HUES64 (cell line): ENCODE measurements around the gene CBFA2T3.

Experiments used
- H3K27ac ChIP-seq: 2 replicates; pipeline ENCODE4 v1.7.0; 2013; ENCODE audit warnings: low read depth, low read length, inconsistent platforms
- H3K27me3 ChIP-seq: 2 replicates; pipeline ENCODE4 v1.6.1; 2013; ENCODE audit warnings: mild to moderate bottlenecking, low read length; ENCODE audit not compliant: insufficient read depth
- H3K36me3 ChIP-seq: 2 replicates; pipeline ENCODE4 v1.6.1; 2013; ENCODE audit warnings: mild to moderate bottlenecking, low read length; ENCODE audit not compliant: insufficient read depth
- H3K4me1 ChIP-seq: 2 replicates; pipeline ENCODE4 v1.6.1; 2013; ENCODE audit warnings: mild to moderate bottlenecking, low read length, moderate library complexity; ENCODE audit not compliant: insufficient read depth
- H3K4me3 ChIP-seq: 2 replicates; pipeline ENCODE4 v1.5.1; 2013; ENCODE audit warnings: mild to moderate bottlenecking, low read length, moderate library complexity
- H3K9ac ChIP-seq: 2 replicates; pipeline ENCODE4 v1.6.1; 2013; ENCODE audit warnings: mild to moderate bottlenecking, low read depth, low read length
- H3K9me3 ChIP-seq: 2 replicates; pipeline ENCODE4 v1.6.1; 2013; ENCODE audit warnings: low read depth, low read length; ENCODE audit not compliant: insufficient read depth
- WGBS: fragments of 150-250, 120-280 bp; methylation state at CpG from one replicate; pipeline ENCODE4 v1.1.7; 2013; ENCODE audit warnings: missing lambda C conversion rate; 5-methylcytosine and 5-hydroxymethylcytosine counted together

The CBFA2T3 gene

DNA sequence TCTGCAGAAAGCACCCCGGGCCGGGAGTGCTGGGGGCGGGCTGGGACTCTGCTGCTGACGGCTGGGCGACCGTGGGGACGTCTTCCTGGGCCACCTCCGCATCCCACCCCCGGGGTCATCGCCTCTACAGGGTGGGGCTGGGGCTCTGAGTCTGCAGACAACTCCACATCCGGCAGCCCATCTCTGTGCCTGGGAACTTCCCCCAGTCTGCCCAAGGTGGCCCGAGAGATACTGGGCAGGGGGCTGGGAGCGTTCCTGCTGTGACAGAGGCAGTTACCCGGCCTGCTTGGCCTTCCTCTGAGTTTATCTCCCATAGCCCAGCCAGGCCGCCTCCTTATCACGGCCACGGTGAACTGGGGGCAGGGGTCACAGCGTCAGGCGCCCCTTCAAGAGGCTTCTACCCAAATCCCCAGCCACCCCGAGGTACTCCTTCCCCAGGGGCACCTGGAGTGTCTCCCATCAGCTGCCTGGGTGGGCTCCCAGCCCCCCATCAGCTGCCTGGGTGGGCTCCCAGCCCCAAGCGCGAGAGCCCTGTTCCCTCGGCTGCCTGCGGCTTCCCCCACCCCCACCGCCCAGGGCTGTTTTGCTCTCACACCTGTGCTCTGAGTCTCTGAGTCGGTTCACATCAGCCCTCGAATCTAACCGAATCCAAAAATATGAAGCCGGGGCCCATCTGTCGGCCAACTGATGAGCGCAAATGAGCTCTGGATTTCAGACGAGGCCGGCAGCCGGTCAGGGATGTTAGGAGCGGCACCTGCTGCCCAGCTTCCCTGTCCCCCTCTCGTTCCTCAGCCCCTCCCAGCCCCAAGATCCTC lies 15.6 kb upstream of the CBFA2T3 start:
- Histone ChIP-seq H3K9ac (no peak overlapping the region), H3K27ac (no peak overlapping the region), H3K27me3 (no peaks in the 10 kb centered on the region)

DNA sequence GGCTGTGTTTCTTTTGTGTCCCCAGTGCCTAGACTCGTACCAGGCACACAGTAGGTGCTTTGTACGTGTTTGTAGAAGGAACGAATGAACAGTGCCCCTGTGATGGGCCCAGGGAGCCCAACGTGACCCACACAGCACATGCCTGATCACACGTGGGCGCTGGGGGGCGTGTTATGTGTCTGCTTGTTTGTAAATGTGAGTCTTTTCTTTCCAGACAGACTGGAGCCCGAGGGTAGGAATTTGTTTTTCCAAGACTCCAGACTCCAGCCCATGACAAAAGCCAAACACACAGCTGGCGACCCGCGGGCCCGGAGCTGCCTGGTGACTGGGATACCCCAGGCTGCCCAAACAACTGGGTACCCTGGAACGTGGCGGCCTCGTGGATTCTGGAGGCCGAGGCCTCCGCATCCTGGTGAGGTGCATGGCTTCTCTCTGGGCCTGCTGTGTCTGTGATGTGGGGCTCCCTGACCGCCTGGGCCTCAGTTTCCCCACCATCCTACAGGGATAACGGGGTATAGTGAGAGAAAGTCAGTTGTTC lies 14.9 kb upstream of the CBFA2T3 start:
- Histone ChIP-seq H3K27me3 (no peaks in the 10 kb centered on the region), H3K4me1 (no peaks in the 10 kb centered on the region), H3K9me3 (no peaks in the 10 kb centered on the region), H3K27ac (no peak overlapping the region), H3K9ac (no peak overlapping the region), H3K36me3 (no peaks in the 10 kb centered on the region), H3K4me3 (no peak overlapping the region)
- WGBS: 91% methylated on average over 18 of the region's 19 CpGs

More for the DNA sequence above, 15.6 kb upstream of the CBFA2T3 start:
- no peaks in the 10 kb centered on the region for H3K36me3 ChIP-seq
- H3K9me3 ChIP-seq: peaks cover 5% of the 10 kb centered on the region; the same call in 1 of the 2 replicates
- H3K4me1 ChIP-seq: no peaks in the 10 kb centered on the region
- WGBS: 65% methylated on average over 36 of the region's 36 CpGs
- H3K4me3 ChIP-seq: no peak overlapping the region

DNA sequence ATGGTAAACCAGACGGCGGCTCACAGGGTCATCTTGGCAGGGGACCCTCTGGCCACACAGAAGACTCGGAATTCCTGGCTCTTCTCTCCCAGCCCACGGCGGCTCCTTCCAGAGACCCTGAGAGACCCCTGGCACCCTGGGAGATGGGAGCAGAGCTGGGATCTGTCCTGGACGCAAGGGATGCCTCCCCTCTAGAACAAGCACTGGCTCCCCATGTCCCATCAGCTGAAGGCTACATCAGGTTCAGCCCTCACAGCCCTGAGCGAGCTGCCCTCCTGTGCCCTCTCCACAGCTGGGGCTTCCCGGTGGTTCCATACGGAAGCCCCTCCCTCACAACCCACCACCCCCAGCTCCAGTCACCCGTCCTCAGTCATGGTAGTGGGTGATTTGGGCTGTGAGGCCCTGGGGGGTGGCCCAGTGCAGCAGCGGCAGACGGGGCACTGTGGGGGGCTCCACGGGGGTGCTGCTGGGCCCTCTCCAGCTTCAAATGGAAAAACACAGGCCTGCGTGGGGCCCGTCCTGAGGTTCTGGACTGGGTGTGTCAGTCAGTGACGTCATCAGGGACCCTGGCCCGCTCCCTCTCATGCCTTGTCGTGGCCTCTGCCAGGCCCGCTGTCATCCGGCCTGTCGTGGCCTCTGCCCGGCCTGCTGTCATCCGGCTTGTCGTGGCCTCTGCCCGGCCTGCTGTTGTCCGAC lies 13.0 kb upstream of the CBFA2T3 start:
- Histone ChIP-seq H3K4me1 (no peaks in the 10 kb centered on the region), H3K9ac (no peak overlapping the region), H3K4me3 (no peak overlapping the region), H3K27ac (no peak overlapping the region), H3K36me3 (no peaks in the 10 kb centered on the region), H3K27me3 (no peaks in the 10 kb centered on the region), H3K9me3 (no peaks in the 10 kb centered on the region)
- 94% methylated on average over 24 of the region's 26 CpGs for WGBS

DNA sequence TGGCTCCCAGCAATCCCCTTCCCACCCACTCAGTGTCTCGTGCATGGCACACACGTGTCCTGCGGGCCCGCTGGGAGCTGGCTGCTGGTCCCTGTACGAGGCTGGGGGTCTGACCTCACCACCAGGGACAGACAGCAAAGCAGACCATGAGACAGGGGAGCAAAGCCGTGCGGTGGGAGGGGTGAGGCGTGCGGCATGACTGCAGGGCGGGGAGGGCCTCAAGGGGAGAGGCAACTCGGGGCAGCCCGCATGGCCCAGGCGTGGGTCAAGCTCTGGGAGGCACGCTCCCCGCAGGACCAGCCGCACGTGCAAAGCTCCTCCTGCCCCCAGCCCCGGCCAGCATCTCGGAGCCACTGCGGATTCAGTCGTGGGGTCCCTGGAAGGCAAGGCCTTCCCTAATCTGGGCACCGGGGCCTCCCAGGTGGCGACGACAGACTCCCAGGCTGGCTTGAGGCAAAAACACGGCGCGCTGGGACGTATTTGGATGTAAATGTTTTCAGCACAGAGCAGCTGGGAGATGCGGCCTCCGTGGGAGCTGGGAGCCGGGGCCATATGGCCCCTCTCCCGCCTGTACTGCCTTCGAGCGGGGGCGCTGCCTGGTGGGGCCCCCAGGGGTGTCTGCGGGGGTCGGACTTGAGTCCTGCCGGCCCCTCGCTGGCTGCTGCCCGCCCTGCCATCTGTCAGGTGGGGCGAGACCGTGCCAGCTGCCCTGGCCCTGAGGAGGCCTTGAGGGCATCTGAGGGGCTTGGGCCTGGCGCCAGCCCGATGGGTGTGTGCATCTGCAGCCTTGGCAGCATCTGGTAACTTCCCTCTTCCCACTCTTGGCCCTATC lies 12.2 kb upstream of the CBFA2T3 start:
- Histone ChIP-seq H3K4me1 (no peaks in the 10 kb centered on the region), H3K36me3 (no peaks in the 10 kb centered on the region), H3K9me3 (no peaks in the 10 kb centered on the region), H3K9ac (no peak overlapping the region), H3K27ac (no peak overlapping the region), H3K27me3 (no peaks in the 10 kb centered on the region), H3K4me3 (no peak overlapping the region)
- WGBS: 90% methylated on average over 44 of the region's 44 CpGs

DNA sequence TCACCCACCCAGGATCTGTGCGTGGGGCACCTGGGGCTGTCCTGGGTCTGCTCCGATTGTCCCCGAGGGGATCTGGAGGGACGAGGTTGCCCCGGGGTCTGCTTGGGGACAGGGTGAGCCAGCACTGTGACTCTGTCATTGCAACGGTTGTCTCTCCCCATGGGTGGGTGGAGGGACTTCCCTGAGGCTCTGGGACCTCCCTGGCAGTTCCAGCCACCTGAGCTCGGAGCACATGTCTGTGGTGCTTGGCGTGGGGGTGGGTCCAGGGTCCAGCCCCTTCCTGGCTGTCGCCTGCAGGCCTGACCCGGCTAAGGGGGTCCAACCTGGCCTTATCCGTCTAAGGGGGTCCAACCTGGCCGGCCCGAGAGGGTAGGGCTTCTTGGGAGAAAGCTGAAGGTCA lies 8.5 kb upstream of the CBFA2T3 start:
- Histone ChIP-seq H3K36me3 (no peaks in the 10 kb centered on the region), H3K4me1 (no peaks in the 10 kb centered on the region), H3K9ac (no peak overlapping the region), H3K9me3 (no peaks in the 10 kb centered on the region), H3K27ac (no peak overlapping the region), H3K27me3 (no peaks in the 10 kb centered on the region), H3K4me3 (no peak overlapping the region)
- 89% methylated on average over 13 of the region's 13 CpGs for WGBS

DNA sequence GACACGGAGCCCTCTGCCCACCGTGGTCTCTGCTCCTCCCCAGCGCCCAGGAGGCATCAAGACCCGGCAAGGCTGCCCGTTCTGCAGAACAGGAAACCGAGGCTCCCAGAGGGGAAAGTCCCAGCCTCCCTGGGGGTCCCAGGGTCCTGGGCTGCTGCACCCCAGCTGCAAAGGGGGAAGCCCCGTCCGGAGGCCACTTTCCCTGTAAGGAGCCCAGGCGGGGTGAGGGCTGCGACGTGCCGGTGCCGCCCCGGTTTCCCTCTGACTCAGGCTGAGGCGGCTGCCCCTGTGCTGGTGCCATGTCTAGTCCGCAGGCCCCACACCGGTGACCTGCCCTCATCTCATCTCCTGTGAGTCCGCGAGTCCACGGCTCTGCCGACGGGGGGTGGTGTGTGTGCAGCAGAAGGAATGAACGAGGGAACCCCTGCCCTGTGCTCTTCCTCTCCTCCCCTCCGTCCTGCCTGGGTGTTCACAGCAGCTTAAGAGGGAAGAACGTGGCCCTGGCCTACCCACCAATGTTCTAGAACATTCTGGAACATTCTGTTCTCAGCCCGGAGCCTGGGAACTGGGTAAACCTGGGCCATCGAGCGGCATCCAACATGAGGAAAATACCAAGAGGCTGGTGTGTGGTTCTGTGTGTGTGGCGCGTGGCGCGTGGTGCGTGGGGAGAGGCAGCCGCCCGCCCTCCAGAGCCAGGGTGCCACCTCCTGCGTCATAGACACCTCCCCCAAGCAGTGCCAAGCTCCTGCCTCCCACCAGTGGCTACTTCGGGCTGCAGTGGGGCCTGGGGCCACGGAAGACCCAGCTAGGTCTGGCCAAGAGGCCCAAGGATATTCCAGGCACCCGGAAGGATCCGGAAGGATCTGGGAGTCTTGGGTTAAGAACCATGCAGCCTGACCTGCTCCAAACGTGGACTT lies 7.0 kb upstream of the CBFA2T3 start:
- no peaks in the 10 kb centered on the region for H3K36me3 ChIP-seq
- WGBS: 93% methylated on average over 41 of the region's 41 CpGs
- no peak overlapping the region for H3K27ac ChIP-seq
- no peaks in the 10 kb centered on the region for H3K4me1 ChIP-seq
- H3K9ac ChIP-seq: no peak overlapping the region
- no peaks in the 10 kb centered on the region for H3K9me3 ChIP-seq
- no peak overlapping the region for H3K4me3 ChIP-seq
- H3K27me3 ChIP-seq: no peaks in the 10 kb centered on the region

DNA sequence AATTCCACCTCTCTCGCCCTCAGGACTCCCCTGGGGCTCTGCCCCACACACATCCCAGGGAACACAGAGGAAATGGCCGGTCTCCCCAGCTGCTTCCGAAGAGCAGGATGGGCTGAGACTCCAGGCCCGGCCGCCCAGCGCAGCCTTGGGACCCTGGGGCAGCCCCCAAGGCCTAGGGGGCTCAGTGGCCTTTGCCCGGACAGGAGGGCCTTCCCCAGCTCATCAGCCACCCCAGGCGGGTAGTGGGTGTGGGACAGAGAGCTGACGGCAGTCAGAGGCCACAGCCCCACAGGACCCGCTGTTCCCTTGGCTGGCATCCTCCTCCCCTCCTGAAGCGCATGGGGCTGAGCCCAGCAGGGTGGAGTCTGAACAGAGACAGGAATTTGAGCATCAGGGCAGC lies 6.2 kb upstream of the CBFA2T3 start:
- H3K27ac ChIP-seq: no peak overlapping the region
- no peaks in the 10 kb centered on the region for H3K9me3 ChIP-seq
- H3K9ac ChIP-seq: no peak overlapping the region
- no peaks in the 10 kb centered on the region for H3K36me3 ChIP-seq
- 88% methylated on average over 11 of the region's 11 CpGs for WGBS
- no peaks in the 10 kb centered on the region for H3K27me3 ChIP-seq
- no peaks in the 10 kb centered on the region for H3K4me1 ChIP-seq
- H3K4me3 ChIP-seq: no peak overlapping the region

DNA sequence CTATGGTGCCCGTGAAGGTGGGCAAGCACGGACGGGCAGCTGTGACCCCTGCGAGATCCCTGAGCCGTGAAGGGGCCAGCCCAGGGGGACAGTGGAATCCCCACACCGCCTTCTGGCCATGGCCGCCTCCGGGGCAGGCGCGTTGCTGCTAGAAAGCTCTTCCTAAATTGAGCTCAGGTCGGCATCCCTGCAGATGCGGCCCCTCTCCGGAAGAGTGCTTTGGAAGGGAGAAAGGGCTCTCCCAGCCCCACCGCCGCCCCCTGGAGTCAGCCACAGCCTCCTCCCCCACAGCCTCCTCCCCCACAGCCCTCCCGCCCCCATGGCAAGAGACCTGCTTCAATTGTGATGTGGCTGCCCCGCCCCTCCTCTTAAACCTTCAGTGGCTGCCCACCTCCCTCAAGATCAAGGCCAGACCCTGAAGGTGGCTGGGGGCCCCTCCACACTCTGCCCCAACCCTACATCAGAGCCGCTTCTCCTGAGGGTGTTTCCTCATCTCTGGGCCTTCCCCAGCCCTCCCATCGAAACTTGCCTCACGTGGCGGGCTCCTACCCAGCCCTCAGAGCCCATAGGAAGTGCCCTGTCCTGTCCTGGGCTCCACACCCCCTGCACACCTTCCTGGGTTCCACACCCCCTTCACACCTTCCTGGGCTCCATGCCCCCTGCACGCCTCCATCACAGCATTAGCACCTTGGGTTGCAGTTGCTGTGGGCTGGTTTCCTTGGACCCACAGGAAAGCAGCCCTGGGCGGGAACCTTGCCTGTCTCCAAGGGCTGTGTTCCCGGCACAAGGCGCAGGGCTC lies 5.5 kb upstream of the CBFA2T3 start:
- 81% methylated on average over 23 of the region's 25 CpGs for WGBS
- Histone ChIP-seq H3K9me3 (no peaks in the 10 kb centered on the region), H3K4me3 (no peak overlapping the region), H3K9ac (no peak overlapping the region), H3K27ac (no peak overlapping the region), H3K4me1 (no peaks in the 10 kb centered on the region), H3K27me3 (no peaks in the 10 kb centered on the region), H3K36me3 (no peaks in the 10 kb centered on the region)

DNA sequence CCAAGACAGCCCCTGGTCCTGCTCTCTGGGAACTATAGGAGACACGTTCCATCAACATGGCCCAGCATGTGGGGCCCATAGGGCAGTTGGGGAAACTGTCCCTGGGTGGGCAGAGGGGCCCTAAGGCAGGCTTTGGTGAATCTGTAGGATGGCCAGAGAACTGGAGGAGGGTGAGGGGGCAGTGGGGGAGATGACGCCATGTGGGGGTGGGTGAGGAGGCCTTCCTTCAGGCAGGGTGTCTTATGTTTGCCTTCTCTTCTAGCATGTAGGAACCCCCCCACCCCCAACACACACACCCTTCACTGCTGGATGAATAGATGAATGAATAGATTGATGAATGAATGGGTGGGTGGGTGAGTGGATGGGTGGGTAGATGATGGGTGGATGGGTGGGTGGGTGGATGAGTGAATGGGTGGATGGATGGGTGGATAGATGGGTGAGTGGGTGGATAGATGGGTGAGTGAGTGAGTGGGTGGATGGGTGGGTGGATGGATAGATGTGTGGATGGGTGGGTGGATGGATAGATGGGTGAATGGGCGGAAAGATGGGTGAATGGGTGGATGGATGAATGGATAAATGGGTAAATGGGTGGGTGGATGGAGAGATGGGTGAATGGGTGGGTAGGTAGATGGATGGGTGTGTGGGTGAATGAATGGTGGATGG lies 2.5 kb upstream of the CBFA2T3 start:
- no peak overlapping the region for H3K9ac ChIP-seq

More for the DNA sequence above, 2.5 kb upstream of the CBFA2T3 start:
- Histone ChIP-seq H3K9me3 (no peaks in the 10 kb centered on the region), H3K4me3 (no peak overlapping the region), H3K27me3 (no peaks in the 10 kb centered on the region), H3K36me3 (no peaks in the 10 kb centered on the region), H3K4me1 (no peaks in the 10 kb centered on the region), H3K27ac (no peak overlapping the region)
- WGBS: 89% methylated on average over 2 of the region's 3 CpGs
